NT2/D1 (cell line): ENCODE results near the gene CD58.

Source experiments
- YY1 ChIP-seq: IDR thresholded peaks from 2 replicates; pipeline ENCODE4 v1.6.1; 2011; ENCODE audit not compliant: insufficient read length, insufficient read depth
- ZNF274 ChIP-seq: IDR thresholded peaks from 2 replicates; pipeline ENCODE4 v1.6.1; 2011; ENCODE audit warnings: mild to moderate bottlenecking, low read depth, low read length

DNA sequence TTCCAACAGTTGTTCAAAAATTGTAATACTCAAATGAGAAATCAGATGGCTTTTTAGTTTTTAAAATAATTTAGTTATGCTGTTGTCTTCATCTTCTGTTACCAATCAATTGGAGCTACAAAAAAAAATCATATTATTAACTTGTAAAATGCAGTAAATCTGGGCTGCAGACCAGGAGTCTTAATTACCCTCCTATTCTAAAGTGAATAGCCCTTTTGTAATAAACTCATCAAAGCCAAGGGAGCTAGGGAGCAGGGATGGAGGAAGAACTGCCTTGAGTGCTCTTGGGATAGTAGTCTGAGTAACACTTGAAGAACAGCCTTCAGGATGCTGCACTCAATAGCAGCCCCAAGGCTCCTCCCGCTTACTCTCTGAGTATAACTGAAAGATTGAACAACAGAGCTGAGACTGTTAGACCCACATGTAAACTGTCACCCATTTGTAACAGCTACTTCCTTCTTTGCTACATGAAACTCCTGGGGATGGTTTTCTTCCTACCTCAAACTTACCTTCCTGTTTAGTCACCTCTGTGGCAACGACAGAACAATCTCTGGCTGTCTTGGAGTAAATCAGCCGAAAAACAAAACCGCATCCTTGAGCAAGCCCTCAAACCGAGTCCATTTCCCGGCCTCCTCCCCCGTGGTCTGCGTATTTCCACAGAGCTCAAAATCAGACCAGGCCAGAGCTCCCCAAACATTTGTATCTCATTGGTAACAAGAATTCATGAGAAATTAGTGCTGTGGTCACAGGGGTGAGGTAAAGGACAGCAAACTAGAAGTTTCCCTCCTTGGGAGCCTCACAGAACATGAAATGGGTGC is 55.9 kb downstream of the CD58 start:
- TF ChIP-seq YY1: no peak
- TF ChIP-seq ZNF274: no peak
